Large intestine (tissue), 3 donors: ENCODE data around the gene UBTF. TPM values are rescaled to one million over a fixed set of nuclear protein-coding genes. Genes with fewer than 3 reads are reported as not detected.
A peak's percentile ranks its signal among the peaks of the same experiment; 100 is the strongest.

ENCODE experiments used
- DNase-seq, 2 donors: peaks; one replicate each; pipeline versions ENCODE4 v3.0.0 to v3.0.0-alpha.2; 2013
- H3K27ac ChIP-seq: one replicate; pipeline ENCODE4 v1.5.1; 2013; ENCODE audit warnings: low read length
- H3K27me3 ChIP-seq: 2 replicates; pipeline ENCODE4 v1.6.1; 2013; ENCODE audit warnings: low read length; ENCODE audit not compliant: control insufficient read depth, insufficient read depth
- H3K36me3 ChIP-seq: 2 replicates; pipeline ENCODE4 v1.6.1; 2013; ENCODE audit warnings: low read length; ENCODE audit not compliant: control insufficient read depth, insufficient read depth
- H3K4me1 ChIP-seq: one replicate; pipeline ENCODE4 v1.6.1; 2013; ENCODE audit warnings: low read length; ENCODE audit not compliant: control insufficient read depth, insufficient read depth
- H3K4me3 ChIP-seq: one replicate; pipeline ENCODE4 v1.5.1; 2013; ENCODE audit warnings: low read length
- H3K9me3 ChIP-seq: one replicate; pipeline ENCODE4 v1.6.1; 2013; ENCODE audit warnings: mild to moderate bottlenecking, low read depth, low read length, moderate library complexity; ENCODE audit not compliant: control insufficient read depth
- WGBS: methylation state at CpG from one replicate; pipeline ENCODE4 v1.1.5; 2013; ENCODE audit warnings: low lambda C conversion rate; ENCODE audit not compliant: insufficient coverage; 5-methylcytosine and 5-hydroxymethylcytosine counted together
- polyA plus RNA-seq: library from polyadenylated mRNA; unstranded; fragments of 120-200 nt; gene quantifications from one replicate; pipeline ENCODE4 v1.2.1, GENCODE V29; 2013

UBTF gene
- polyA plus RNA-seq, 1 donor = 67.4 TPM

DNA sequence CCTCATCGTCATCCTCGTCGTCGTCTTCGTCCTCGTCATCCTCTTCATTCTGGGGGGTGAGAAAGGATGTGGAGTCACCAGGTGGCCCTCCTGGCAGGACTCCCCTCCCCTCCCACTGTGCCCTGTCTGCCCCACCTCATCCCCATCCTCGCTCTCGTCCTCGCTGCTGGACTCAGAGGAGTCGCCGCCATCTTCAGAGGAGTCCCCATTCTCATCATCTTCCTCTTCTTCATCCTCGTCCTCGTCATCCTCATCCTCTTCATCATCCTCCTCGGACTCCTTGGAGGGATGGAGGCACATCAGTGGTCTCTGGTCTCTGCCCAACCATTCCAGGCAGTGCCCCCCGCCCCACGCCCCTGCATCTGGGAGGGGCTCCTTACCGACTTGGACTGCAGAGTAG, 12.2 kb downstream of the UBTF start:
- Histone ChIP-seq H3K4me1 (peaks cover 15% of the 10 kb centered on the region), H3K9me3 (no peaks in the 10 kb centered on the region), H3K27me3 (no peaks in the 10 kb centered on the region), H3K27ac (no peak overlapping the region), H3K36me3 (peaks cover 50% of the 10 kb centered on the region), H3K4me3 (no peak overlapping the region)
- DNase-seq = no peak
- 60% methylated on average over 1 of the region's 17 CpGs for WGBS

DNA sequence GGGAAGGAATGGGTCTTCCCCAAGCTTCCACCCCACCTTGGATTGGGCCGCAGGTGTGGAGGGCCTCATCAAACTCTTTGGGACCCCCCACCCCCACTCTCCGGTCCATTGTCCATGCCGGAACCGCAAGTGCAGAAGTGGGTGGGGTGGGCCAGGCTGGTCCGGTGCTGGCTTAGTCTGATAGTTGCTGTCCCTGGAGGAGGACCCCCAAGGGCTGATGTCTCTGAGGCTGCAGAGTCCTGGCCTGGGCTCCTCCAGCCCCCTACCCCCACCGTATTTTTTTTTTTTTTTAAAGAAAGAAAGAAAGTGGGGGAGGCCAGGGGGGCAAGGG, 12.7 kb downstream of the UBTF start:
- Histone ChIP-seq H3K9me3 (no peaks in the 10 kb centered on the region), H3K36me3 (peaks cover 50% of the 10 kb centered on the region), H3K4me3 (no peak overlapping the region), H3K27ac (no peak overlapping the region), H3K27me3 (no peaks in the 10 kb centered on the region), H3K4me1 (peaks cover 15% of the 10 kb centered on the region)
- no CpG with 5 or more reads among the region's 6 CpGs for WGBS
- no peak for DNase-seq

DNA sequence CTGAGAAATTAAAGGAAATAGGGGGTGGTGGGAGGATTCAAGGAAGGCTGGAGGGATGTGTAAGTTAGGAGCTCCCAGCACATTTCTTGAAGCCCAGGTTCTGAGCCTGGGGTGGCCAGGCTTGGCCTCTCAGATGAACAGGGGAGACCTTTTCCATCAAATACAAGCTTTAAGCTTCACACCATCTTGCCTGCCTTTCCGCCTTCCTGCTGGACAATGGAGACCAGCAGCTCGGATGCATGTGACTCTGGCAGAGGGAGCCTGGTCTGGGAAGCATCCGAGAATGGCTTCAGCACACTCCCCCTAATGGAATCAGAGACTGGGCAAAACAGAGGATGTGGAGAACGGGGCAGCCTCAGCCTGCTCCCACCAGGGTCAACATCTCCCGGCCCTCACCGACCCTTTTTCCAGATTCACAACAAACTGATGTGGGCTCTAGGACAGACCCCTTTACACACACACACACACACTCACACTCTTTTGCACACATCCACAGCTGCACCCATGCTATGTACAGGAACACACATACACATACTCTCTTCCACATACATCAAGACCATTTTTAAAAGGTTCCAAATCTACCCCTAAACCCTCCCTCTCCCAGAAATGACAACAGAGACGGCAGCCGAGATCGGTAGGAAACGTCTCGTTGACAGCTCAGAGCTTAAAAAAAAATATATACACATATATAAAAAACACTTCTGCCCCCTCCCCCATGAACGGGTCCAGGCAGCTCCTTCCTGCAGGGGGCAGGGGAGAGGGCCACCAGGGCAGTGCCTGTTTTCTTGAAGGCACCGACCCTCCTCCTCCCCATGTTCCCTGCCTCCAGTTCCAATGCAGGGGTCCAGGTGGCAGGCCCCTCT, 13.3 kb downstream of the UBTF start:
- H3K27ac ChIP-seq = no peak overlapping the region
- H3K4me3 ChIP-seq = no peak overlapping the region
- no peaks in the 10 kb centered on the region for H3K27me3 ChIP-seq
- DNase-seq = no peak
- peaks cover 44% of the 10 kb centered on the region for H3K36me3 ChIP-seq
- no CpG with 5 or more reads among the region's 13 CpGs for WGBS
- no peaks in the 10 kb centered on the region for H3K9me3 ChIP-seq
- H3K4me1 ChIP-seq = peaks cover 15% of the 10 kb centered on the region

DNA sequence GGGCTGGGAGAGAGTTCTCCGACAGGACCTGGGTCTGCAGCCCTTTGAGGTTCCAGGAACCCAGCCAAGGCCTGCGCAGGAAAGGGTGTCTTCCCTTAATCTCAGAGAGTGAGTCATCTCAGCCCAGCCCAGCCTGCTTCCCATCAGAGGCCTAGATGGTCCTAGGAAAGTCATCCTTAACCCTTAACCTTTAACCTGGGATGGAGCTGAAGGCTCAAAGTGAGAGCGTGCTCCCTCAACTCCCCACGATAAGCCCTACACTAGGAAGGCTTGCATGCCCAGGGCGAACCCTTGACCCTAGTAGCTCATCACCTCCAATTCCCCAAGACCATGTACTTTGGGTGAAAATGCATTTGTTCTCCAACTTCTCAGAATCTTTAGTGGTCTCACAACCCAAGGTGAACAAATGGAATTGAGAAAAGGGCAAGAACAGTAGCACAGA, 15.0 kb downstream of the UBTF start:
- Histone ChIP-seq H3K36me3 (peaks cover 31% of the 10 kb centered on the region), H3K4me3 (no peak overlapping the region), H3K27ac (no peak overlapping the region), H3K9me3 (no peaks in the 10 kb centered on the region), H3K27me3 (no peaks in the 10 kb centered on the region), H3K4me1 (peaks cover 9% of the 10 kb centered on the region)
- no CpG with 5 or more reads among the region's 5 CpGs for WGBS
- DNase-seq = no peak

DNA sequence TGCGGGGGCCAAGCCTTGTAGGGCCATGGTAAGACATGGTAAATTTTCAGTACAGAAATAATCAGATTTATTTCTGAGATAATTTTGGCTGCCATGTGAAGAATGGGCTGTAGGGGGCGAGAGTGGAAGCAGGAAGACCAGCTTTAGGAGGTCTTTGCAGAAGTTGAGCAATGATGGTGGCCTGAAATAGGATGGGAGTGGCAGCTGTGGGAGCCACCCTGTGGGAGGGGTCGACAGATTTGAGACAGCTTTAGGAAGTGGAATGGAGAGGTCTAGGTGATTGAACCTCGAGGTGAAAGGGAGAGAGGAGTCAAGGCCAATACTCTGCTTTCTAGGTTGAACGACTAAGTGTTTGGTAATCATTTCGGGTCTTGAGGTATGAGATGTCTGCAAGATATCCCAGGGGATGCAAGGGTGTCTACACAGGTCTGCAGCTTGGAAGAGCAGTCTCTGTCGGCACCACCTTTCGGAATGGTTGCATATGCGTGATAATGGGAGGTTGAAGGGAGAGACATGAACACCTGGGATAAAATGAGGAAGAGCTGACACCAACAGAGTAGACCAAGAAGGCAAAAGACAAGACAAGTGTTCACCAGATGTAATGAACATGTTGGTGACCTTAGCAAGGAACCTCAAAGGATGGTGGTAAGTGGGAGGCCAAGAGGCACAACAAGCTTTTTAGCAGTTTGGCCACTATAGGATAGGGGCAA, 15.6 kb downstream of the UBTF start:
- no peak overlapping the region for H3K27ac ChIP-seq
- no CpG with 5 or more reads among the region's 9 CpGs for WGBS
- H3K36me3 ChIP-seq = peaks cover 25% of the 10 kb centered on the region
- no peaks in the 10 kb centered on the region for H3K9me3 ChIP-seq
- no peaks in the 10 kb centered on the region for H3K27me3 ChIP-seq
- H3K4me3 ChIP-seq = no peak overlapping the region
- DNase-seq = no peak
- peaks cover 9% of the 10 kb centered on the region for H3K4me1 ChIP-seq

DNA sequence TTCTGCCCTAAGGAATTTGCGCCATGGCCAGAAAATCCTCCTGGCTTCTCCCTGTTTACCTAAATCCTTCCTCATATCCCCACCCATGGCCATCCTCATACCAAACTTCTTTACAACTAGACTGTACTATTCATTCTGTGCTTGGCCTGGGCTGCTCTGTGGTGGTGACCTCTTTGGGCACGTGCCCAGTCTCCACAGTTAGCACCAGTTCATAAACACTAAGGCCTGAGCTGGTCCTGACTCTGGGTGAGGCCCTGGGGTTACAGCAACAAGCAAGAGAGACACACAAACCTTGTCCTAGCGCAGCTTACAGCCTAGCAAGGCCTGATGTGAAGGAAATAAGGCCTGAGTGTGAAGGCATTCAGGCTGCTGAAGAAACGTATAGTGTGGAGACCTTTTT, 16.7 kb downstream of the UBTF start:
- WGBS = 100% methylated on average over 1 of the region's 4 CpGs
- no peak for DNase-seq
- Histone ChIP-seq H3K36me3 (peaks cover 15% of the 10 kb centered on the region), H3K9me3 (no peaks in the 10 kb centered on the region), H3K27ac (no peak overlapping the region), H3K4me3 (no peak overlapping the region), H3K27me3 (no peaks in the 10 kb centered on the region), H3K4me1 (peaks cover 18% of the 10 kb centered on the region)

DNA sequence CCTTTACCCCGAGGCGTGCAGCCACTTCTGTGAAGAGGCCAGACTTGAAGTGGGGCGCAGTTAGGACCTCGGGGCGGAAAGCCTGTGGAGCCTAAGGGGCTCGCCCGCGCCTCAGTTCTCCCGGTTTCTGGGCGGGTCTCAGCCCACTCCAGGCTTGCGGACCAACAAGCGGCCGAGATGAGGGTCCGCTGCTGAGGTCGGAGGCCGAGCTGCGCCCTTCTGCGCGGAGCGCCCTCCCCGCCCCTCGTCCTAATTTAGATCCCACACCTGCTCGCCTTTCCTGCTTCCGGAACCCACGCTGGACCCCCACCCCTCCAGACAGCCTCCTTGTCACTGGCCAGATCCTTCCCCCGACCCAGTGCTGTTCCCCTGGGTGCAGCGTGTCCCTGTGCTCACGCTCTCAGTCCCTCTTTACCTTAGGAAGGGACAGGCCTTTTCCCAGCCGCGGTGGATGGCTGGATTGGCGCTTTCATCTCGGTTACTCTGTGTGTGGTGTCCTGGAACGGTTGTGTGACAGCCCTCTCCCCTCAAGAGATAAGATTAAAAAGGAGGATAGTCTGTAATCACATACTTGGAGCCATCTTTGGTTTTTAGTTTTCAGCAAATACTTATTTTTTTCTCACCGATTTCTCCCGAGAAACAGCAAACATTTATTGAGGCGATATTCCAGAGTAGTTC, 18.9 kb downstream of the UBTF start:
- no peak for DNase-seq
- no peaks in the 10 kb centered on the region for H3K27me3 ChIP-seq

DNA sequence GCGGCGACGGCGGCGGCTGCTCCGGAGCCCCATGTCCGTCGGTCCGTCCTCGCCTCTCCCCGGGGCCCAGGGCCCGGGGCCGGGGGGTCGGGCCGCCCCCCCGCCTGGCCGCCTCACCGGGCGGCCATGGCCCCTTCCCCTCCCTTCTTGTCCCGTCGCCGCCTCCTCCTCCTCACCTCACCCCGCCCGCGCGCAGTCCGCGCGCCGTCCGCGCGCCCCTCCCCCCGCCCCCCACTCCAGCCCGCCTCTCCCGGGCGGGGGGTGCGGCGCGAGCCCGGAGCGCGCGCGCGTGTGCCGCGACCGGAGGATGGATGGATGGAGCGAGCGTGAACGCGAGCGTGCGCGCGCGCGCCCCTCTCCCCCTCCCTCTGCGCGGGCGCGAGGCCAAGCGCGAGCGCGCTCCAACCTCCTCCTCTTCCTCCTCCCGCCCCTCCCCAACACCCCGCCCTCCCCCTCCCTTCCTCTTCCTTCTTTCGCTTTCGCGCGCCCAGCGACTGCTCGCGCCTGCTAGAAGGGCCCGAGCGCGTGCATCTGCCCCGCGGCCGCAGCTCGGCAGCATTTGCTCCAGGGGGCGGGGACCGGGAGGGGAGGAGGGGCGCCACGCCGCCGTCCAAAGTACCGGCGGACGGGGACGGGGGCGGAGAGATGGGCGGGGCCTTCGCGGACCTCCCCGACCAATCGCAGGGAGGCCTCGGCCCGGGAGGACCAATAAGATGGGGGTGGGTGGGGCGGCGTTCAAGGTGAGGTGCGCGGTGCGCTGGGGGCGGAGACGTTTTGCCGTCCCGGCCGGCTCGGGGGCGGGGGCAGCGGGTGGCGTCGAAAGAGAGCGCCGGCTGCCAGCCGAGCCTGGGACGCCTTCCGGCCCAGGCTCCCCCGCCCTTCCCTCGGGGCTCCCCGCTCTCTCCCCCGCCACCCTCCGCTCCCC, 19.7 kb downstream of the UBTF start, which contains the start of gene ATXN7L3:
Gene ATXN7L3 (minus strand): TSS at position 332 of the 925 bp plus-strand sequence. CDS start 1,814 bp downstream, outside the sequence.
- no peaks in the 10 kb centered on the region for H3K27me3 ChIP-seq
- H3K4me3 ChIP-seq = peak within 1 kb of the TSS; percentile 93
- H3K4me1 ChIP-seq = peaks cover 24% of the 10 kb centered on the region
- peaks cover 28% of the 10 kb centered on the region for H3K36me3 ChIP-seq
- H3K9me3 ChIP-seq = no peaks in the 10 kb centered on the region
- peak within 1 kb of the TSS; percentile 98 for H3K27ac ChIP-seq
- no CpG with 5 or more reads among the region's 126 CpGs for whole genome bisulfite sequencing
- peak; percentile 99 for DNase-seq

More for the DNA sequence above, 18.9 kb downstream of the UBTF start:
- Histone ChIP-seq H3K4me1 (peaks cover 24% of the 10 kb centered on the region), H3K36me3 (peaks cover 20% of the 10 kb centered on the region), H3K9me3 (no peaks in the 10 kb centered on the region), H3K4me3 (peak overlapping the region; percentile 93), H3K27ac (peak overlapping the region; percentile 98)
- 13% methylated on average over 6 of the region's 36 CpGs for WGBS

DNA sequence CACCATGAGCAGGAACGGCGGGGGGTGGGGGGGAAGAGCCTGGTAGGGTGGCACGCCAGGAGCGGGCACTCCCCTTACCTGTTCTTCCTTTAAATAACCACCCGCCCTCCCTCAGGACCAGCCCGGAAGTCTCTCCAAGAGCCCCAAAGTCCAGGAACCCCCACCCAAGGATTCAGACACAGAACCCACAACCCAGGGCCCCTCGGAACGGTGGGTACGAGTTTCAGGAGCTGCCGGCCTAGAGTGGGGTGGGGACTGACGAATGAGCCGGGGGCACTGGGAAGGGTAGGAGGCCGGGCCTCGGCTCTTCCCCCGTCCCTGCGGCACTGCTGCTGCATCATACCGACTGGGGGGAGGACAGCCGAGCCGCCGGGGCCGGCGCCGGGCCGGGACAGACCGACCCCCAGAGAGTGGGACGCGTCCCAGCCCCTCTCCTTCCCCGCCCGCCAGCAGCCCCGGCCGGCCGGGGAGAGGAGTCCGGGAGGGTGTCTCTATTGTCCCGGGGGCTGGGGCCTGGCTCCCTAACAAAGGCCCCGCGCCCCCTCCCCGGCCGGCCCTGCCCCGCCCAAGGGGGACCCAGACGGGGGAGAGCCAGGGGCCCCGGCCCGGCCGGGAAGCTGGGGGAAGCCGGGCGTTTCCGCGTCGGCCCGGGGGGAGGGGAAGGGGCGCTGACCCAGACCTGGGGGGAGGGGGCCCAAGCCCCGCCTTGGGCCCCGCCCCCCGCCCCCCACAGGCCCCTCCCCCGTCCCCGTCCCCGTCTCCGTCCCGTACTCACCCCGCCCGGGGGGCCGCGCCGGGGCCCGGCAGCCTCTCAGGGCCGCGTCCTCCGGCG, 20.5 kb downstream of the UBTF start:
- Histone ChIP-seq H3K36me3 (peaks cover 37% of the 10 kb centered on the region), H3K4me3 (peak overlapping the region; percentile 88), H3K4me1 (peaks cover 24% of the 10 kb centered on the region), H3K27ac (peak overlapping the region; percentile 93), H3K27me3 (no peaks in the 10 kb centered on the region), H3K9me3 (no peaks in the 10 kb centered on the region)
- peak; percentile 38 to 68 for DNase-seq
- WGBS = no CpG with 5 or more reads among the region's 68 CpGs
